Nephron (organoid): ENCODE data around the gene DTNBP1.

Experiments used
- H3K27ac Mint-ChIP-seq, 3 experiments: 2 replicates each; pipeline ENCODE4 v1.8.0; 2020; ENCODE audit warnings: mixed read lengths in 3 of 3, mild to moderate bottlenecking in 2 of 3, moderate library complexity in 1 of 3
- H3K27me3 Mint-ChIP-seq: 2 replicates; pipeline ENCODE4 v1.8.0; 2021; ENCODE audit warnings: low read depth, mild to moderate bottlenecking, moderate library complexity, mixed read lengths
- H3K36me3 Mint-ChIP-seq: 2 replicates; pipeline ENCODE4 v1.8.0; 2020; ENCODE audit warnings: low read depth, mixed read lengths
- H3K4me1 Mint-ChIP-seq: 2 replicates; pipeline ENCODE4 v1.8.0; 2020; ENCODE audit warnings: mixed read lengths
- H3K4me3 Mint-ChIP-seq, 3 experiments: 2 replicates each; pipeline ENCODE4 v1.8.0; 2020; ENCODE audit warnings: mild to moderate bottlenecking in 3 of 3, mixed read lengths in 3 of 3, moderate library complexity in 2 of 3
- H3K9me3 Mint-ChIP-seq: 2 replicates; pipeline ENCODE4 v1.8.0; 2020; ENCODE audit warnings: mixed read lengths
- CTCF ChIP-seq, 3 experiments: fragments of 200-600 bp; sonication (generic); IDR thresholded peaks; one replicate each; pipeline ENCODE4 v1.5.0; 2021; ENCODE audit warnings: antibody characterized with exemption in 3 of 3; ENCODE audit not compliant: unreplicated experiment in 3 of 3

Gene DTNBP1

GRCh38 chr6:15662326-15663129, at the start of gene DTNBP1:
Gene DTNBP1, minus strand, starts transcription at chr6:15663028. Its CDS starts 159 bp downstream, at chr6:15662869.
- no peaks in the 10 kb centered on the region for H3K36me3 Mint-ChIP-seq
- H3K4me3 Mint-ChIP-seq: peak within 1 kb of the TSS; percentile 81 to 86 (median 85)
- TF ChIP-seq CTCF (IDR thresholded peaks at IDR 0.05; ENCODE audit: unreplicated experiment in 3 of 3): peak in 1 of 3 experiments; percentile 16
- peaks cover 8% of the 10 kb centered on the region for H3K4me1 Mint-ChIP-seq
- H3K27me3 Mint-ChIP-seq: peaks cover 8% of the 10 kb centered on the region
- H3K9me3 Mint-ChIP-seq: no peaks in the 10 kb centered on the region
- H3K27ac Mint-ChIP-seq: peak within 1 kb of the TSS in 2 of 3 experiments; percentile 12 to 38

GRCh38 chr6:15709651-15710269, 46.9 kb upstream of the DTNBP1 start:
- H3K36me3 Mint-ChIP-seq: no peaks in the 10 kb centered on the region
- H3K27me3 Mint-ChIP-seq: no peaks in the 10 kb centered on the region

GRCh38 chr6:15708231-15708630, 45.4 kb upstream of the DTNBP1 start:
- Mint-ChIP-seq H3K27me3 (no peaks in the 10 kb centered on the region), H3K27ac (peak overlapping the region in 1 of 3 experiments; percentile 59), H3K4me3 (no peak overlapping the region), H3K36me3 (no peaks in the 10 kb centered on the region), H3K4me1 (peaks cover 25% of the 10 kb centered on the region), H3K9me3 (peaks cover 7% of the 10 kb centered on the region)
- no peak for TF ChIP-seq CTCF (IDR thresholded peaks at IDR 0.05; ENCODE audit: unreplicated experiment in 3 of 3)

More at GRCh38 chr6:15709651-15710269, 46.9 kb upstream of the DTNBP1 start:
- Mint-ChIP-seq H3K4me3 (no peak overlapping the region), H3K27ac (no peak overlapping the region), H3K4me1 (peaks cover 25% of the 10 kb centered on the region), H3K9me3 (peaks cover 4% of the 10 kb centered on the region)
- no peak for TF ChIP-seq CTCF (IDR thresholded peaks at IDR 0.05; ENCODE audit: unreplicated experiment in 3 of 3)

- TF ChIP-seq CTCF (IDR thresholded peaks at IDR 0.05; ENCODE audit: unreplicated experiment in 3 of 3): no peak
- Mint-ChIP-seq H3K4me1 (peaks cover 21% of the 10 kb centered on the region), H3K36me3 (no peaks in the 10 kb centered on the region), H3K4me3 (no peak overlapping the region), H3K9me3 (peaks cover 9% of the 10 kb centered on the region), H3K27me3 (peaks cover 3% of the 10 kb centered on the region), H3K27ac (no peak overlapping the region)
Measured at GRCh38 chr6:15705981-15706380, 43.2 kb upstream of the DTNBP1 start.

- no peaks in the 10 kb centered on the region for H3K36me3 Mint-ChIP-seq
- no peak for TF ChIP-seq CTCF (IDR thresholded peaks at IDR 0.05; ENCODE audit: unreplicated experiment in 3 of 3)
- H3K27ac Mint-ChIP-seq: no peak overlapping the region
- H3K4me3 Mint-ChIP-seq: no peak overlapping the region
- peaks cover 7% of the 10 kb centered on the region for H3K27me3 Mint-ChIP-seq
- H3K9me3 Mint-ChIP-seq: peaks cover 6% of the 10 kb centered on the region
- no peaks in the 10 kb centered on the region for H3K4me1 Mint-ChIP-seq
Measured at GRCh38 chr6:15698471-15698870, 35.6 kb upstream of the DTNBP1 start.
